GM21529 (cell line): ENCODE measurements around the gene DENR.
"Not testable (repeated sequence)": the region's sequence is repeated elsewhere in the genome, so short reads cannot be mapped to it uniquely, and the experiment has no call there.

ENCODE experiments used
- ATAC-seq: cut with Tn5 transposase; IDR thresholded peaks from one replicate; pipeline ENCODE4 v1.9.1; 2021; ENCODE audit not compliant: unreplicated experiment

The DENR gene

DNA sequence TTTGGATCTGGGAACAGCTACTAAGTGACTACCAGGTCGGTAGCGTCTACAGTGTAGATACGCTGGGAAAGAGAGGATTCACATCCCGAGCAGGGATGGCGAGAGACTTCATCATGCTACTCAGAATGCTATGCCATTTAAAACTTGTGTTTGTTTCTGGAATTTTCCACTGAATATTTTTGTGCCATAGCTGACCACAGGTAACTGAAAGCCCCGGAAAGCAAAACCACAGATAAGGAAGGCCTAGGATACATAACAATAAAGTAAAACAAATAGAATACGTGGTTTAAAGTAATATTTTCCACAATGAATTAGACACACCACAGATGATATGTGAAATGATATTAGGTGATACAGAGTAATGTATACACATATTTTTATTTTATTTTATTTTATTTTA lies 14.1 kb upstream of the DENR start:
- ATAC-seq, result no peak

DNA sequence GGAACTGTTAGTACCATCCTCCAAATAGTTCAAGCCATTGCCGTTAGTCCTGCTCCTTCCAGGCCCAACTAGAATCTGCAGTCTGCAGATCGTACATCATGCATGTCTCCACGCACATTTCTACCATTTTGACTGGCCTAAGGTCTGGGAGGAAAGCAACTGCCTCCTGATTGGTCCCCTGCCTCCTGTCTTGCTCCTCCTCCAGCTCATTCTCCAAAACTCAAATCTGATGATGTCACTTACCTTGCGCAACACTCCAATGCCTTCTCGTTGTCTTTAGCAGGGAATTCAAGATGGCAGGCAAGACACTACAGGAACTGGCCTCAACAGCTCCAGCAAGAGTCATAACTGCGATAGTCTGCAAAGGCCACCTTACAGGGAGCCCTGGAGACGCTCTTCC lies 12.3 kb upstream of the DENR start:
- ATAC-seq, result no peak

DNA sequence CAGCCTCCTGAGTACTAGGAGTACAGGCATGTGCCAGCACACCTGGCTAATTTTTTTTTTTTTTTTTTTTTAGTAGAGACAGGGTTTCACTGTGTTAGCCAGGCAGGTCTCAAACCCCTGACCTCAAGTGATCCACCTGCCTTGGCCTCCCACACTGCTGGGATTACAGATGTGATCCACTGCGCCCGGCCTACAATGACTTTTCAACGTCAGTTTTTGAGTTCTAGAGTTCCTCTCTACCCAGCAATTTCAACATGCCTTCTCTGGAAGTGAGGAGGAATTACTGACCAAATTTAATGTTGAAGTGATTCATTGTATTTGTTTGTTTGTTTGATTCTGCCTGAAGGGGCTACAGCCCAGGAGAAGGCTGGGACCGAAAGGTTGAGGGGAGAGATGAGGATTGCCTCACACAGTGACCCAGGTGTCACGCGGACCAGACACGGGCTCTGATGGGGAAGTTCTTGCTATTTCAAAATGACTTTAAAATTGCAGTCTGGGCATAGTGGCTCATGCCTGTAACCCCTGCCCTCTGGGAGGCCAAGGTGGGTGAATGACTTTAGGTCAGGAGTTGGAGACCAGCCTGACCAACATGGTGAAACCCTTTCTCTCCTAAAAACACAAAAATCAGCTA lies 8.6 kb upstream of the DENR start:
- ATAC-seq, result no peak

DNA sequence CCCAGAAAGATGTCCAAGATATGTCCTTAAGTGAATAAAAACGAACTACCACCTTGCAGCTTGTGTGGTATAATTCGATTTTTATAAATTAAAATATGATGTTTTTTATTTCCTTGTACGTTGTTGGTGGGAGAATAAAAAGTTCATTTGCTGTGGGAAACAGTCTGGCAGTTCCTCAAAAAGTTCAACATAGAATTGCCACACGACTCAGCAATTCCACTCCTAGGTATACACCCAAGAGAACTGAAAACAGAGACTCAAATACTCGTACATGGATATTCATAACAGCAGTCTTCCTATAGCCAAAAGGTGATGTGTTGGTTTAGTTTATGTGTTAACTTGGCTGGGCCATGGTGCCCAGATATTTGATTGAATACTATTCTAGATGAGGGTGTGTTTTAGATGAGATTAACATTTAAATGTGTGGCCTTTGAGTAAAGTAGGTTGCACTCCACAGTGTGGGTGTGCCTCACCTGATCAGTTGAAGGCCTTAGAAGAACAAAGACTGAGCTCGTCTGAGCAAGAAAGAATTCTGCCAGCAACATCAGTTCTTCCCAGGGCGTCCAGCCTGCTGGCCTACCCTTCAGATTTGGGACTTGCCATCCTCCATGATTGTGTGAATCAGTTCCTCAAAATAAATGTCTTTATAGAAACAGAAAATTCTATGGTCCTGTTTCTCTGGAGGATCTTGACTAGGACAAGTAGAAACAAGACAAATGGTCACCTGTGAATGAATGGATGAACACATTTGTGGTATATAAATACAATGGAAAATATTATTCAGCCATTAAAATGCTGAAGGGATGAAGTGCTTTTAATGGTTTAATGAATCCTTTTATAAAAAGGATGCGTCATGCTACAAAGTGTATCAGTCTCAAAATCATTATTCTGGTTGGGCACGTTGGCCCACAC lies 5.1 kb upstream of the DENR start:
- ATAC-seq, result no peak

DNA sequence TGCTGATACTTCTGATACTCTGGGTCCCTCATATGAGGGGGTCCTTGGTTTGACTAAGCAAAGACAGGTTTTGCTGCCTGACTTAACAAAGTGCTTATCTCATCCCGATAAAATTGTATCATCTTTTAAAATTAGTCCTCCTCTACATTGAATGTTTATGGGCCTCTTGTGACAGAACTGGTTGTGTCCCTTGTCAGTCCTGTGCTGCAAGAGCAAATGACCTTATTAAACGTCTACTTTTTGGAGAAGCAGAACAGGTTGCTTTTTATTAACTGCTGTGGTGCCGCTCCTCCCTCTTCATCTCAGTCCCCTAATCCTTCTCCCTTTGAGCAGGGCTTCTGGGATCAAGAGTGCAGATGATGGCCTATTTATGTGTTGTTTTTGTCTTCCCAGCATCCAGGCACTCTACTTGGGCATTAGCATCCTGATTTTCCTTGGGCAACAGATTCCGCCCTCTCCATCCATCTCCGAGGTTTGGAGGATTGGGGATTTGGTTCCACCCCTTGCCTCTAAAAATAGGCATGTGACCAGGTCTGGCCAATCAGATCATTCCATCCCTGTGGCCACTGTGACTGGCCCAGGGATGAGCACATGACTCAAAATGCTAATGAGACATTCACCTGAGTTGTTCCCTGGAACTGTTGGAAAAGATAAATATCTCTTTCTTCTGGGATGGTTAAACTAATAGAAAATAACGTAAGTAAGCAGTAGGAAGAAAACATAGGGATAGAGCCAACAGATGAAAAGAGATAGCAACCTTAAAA lies 2.9 kb upstream of the DENR start:
- no peak for ATAC-seq

DNA sequence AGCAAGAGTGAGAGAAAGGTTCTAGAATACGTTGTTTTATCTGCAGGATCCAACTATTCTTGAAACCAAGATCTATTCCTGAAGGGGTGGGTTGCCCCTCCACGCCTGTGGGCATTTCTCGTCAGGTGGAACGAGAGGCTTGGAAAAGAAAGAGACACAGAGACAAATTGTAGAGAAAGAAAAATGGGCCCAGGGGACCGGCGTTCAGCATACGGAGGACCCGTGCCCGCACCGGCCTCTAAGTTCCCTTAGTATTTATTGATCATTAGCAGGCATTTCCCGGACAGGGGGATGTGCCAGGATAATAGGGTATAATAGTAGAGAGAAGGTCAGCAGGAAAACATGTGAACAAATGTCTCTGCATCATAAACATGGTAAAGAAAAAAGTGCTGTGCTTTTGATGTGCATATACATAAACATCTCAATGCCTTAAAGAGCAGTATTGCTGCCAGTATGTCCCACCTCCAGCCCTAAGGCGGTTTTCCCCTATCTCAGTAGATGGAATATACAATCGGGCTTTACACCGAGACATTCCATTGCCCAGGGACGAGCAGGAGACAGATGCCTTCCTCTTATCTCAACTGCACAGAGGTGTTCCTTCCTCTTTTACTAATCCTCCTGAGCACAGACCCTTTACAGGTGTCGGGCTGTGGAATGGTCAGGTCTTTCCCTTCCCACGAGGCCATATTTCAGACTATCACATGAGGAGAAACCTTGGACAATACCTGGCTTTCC lies 1.7 kb upstream of the DENR start:
- ATAC-seq, result not testable (repeated sequence)

DNA sequence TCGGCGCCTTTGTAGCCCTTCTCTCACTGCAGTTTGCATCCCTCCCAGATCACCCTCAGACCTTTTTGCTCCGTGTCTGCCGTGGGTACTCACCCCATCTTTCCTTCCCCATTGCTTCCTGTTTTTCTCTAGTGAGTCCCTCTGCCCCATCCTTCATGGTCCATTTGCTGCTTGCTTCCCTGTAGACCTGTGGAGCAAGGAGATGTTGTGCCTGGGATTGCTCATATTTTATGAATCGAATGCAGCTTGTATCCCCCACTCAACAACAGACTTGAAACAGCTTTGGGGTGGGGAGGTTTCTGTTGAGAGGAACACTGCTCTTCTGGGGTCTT lies 661 bp downstream of the DENR start:
- no peak for ATAC-seq

DNA sequence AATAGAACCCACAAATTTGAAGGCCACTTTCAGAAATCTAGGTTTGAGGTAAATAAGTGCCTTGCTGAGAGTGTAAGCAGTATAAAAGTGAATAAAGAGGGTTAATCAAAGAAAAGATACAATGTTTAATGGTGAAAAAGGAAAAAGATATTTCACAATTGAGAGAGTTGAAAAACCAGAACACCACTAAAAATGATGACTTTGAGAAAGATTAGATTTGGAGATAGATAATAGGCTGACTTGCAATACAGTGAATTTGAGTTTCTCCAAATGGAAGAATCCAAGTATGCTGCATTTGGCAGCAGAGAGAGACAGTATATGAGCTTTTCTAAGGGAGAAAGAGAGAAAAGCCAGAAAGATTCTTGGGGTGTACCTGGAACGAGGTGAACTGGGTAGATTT lies 2.2 kb downstream of the DENR start:
- no peak for ATAC-seq

DNA sequence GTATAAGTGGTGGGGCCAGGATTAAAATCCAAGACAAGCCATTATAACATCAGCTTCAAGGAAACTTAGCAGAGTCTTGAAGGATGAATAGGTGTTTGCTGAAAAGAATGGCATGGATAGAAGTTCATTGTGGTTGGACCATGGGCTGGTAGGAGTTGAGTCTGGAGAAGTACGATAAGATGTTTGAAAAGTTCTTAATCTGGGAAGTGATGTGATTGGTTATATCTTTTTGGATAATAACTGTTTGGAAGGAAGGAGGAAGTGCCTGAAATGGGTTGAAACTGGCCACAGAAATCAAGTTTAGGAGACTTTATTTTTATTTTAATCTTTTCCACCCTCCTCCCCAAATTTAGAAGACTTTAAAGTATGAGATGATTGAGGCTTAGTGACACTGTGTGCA lies 4.9 kb downstream of the DENR start:
- no peak for ATAC-seq

DNA sequence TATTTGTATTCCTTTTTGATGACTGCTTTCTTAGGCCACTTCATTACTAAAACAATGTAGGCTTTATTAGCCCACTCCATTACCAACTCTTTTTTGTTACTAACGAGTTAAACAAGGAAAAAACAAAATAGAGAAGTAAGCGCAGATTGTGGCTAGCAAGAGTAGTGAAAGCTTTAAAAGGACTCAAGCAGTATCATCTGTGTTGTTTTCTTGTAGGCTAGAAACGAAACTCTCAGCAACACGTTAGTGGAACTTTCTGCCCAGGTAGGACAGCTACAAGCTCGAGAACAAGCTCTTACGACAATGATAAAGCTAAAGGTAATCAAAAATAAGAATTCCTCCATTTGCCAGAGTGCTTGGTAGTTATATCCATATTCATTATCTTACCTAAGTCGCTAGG lies 32.9 kb downstream of the DENR start:
- peak; percentile 44 for ATAC-seq

DNA sequence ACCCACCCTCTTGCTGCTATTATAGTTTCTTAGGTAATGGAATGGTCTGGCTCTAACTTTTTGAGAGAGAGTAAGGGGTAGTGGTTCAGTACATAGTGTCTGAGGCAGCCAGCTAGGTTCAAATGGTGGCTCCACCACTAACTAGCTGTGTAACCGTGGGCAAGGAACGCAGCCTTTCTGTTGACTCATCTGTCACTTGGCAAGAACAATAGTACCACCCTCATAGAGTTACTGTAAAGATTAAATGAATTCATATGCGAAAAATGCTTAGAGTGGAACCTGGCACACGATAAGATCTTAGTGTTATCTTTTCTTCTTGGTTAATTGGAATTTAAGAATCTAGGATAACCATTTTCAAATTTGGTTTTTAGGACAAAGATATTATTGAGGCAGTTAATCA lies 35.8 kb downstream of the DENR start:
- ATAC-seq, result no peak

DNA sequence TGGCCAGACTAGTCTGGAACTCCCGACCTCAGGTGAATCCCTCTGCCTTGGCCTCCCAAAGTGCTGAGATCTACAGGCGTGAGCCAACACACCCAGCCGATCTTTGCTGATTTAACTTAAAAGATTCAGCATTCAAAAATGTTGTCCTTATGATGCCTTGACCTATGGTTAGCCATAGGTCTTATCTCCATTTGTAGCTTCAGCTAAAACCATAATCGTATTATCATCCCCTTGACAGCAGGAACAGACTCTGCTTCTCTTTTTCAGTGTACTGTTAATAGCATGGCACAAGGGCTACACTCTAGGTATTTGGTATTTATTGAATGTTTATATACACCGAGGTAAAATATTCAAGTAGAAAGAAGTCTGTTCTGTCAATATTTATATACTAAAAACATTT lies 37.0 kb downstream of the DENR start:
- no peak for ATAC-seq

DNA sequence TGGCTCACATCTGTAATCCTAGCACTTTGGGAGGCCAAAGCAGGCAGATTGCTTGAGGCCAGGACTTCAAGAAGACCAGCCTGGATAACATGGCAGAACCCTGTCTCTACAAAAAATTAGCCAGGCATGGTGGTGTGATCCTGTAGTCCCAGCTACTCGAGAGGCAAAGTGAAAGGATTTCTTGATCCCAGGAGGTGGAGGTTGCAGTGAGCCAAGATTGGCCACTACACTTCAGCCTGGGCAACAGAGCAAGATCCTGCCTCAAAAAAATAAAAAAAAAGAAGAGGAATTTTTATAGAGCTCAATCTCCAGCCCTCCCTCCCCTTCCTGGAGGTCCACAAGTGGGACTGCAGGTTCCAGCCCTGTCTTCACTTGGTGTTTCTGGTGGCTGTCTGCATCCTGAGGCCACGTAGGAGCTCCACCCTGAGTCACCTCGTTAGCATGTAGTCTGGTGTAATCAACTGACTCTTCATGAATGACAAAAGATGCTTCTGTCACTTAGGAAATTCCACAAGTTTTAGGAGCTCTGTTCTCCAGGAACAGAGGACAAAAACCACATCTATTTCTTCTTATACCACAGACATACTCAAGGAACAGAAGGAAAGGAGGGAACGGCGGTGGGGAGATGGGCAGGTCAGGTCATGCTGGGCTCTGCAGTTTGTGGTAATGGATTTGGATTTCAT lies 37.9 kb downstream of the DENR start:
- no peak for ATAC-seq

DNA sequence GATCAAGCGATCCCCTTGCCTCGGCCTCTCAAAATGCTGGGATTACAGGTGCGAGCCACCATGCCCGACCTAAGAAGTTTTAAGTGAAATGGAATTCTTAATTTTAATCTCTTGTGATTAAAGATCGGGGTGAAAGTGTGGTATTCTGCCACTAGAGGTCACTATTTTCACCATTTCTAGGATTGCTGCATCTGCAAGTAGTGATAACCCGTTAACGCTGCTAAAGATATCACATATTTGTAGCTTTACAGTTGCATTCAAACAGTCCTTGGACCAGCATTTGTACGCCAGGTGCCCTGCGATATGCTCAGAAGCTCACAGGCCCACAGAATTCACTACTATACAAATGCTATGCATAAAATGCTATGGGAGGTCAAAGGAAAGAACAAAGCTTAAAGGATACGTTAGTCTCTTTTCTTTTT lies 41.1 kb downstream of the DENR start:
- no peak for ATAC-seq

DNA sequence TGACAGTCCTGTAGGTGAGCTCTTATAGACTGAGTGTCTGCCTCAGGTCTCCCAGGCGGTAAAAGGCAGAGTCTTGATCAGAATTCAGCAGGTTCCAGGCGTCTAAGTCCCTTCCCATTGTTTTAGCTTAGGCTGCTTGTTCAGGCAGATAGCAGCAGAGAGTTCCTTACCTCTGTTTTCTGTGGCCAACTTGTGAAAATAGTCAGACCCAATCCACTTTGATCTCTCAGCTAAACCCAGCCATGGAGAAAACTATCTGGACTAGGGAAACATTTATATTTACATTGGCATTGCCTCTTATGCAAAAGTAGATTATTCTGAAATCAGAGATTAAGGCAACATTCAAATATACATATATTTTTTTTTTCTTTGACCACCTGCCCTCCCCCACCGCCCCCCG lies 43.2 kb downstream of the DENR start:
- no peak for ATAC-seq

DNA sequence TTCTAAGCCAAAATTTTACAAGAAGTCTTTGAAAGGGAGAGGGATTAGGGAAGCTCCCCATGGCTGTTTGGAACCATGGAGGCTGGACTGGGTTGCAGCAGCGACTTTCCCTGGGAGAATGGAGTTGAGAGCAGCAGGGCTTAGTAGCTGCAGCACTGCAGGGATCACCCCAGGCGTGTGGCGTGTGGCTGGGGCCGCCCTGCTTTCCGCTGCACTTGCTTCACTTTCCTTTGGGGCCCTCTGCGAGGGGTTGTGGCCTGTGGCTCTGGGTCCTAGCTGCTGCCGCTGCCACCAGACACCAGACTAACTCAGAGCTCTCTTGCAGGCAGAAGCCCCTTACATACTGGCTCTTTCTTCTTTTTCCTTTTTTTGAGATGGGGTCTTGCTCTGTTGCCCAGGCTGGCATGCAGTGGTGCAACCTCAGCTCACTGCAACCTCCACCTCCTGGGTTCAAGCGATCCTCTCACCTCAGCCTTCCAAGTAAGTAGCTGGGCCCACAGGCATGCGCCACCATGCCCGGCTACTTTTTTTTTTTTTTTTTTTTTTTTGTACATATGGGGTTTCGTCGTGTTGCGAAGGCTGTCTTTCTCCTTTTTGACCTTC lies 47.1 kb downstream of the DENR start:
- ATAC-seq, result no peak

DNA sequence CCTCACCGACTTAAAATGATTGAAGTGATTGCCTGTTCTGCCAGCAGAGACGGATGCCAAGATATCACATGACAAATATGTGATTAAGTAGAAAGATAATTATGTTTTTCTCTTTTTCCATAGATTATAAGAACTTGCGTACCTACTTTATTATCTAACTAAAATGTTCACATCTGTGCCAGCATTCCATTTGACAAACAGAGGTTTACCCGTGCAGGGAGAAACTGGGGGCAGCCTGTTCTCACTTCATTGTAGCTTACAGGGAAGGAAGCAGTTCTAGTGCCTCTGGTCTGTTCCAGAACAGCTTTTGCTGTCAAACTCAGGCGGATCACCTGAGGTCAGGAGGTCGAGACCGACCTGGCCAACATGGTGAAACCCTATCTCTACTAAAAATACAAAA lies 51.3 kb downstream of the DENR start:
- ATAC-seq, result no peak

DNA sequence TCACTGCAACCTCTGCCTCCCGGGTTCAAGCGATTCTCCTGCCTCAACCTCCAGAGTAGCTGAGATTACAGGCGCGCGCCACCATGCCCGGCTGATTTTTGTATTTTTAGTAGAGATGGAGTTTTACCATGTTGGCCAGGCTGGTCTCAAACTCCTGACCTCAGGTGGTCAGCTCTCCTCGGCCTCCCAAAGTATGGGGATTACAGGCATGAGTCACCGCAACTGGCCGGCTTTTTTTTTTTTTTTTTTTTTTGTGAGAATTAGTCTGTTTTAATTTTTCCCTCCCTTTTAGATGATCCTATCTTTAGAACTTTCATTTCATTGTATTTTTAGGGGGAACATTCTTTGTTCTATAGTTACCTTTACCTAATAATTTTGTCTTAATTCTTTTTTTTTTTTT lies 52.3 kb downstream of the DENR start:
- ATAC-seq, result not testable (repeated sequence)

DNA sequence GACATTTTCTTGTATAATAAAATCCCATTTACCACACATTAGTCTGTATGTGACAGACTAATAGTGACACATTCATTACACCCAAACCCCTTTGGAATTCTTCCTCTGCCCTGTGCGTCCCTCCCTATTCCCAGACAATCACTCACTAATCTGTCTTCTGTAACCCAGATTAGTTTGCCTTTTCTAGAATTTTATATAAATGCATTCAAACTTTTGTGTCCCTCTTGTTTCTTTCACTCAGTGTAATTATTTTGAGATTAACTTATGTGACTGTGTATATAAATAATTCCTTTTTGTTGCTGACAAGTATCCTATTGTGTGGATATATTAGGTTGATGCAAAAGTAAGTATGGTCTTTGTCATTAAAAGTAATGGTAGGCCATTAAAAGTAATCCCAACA lies 55.0 kb downstream of the DENR start:
- ATAC-seq, result no peak

DNA sequence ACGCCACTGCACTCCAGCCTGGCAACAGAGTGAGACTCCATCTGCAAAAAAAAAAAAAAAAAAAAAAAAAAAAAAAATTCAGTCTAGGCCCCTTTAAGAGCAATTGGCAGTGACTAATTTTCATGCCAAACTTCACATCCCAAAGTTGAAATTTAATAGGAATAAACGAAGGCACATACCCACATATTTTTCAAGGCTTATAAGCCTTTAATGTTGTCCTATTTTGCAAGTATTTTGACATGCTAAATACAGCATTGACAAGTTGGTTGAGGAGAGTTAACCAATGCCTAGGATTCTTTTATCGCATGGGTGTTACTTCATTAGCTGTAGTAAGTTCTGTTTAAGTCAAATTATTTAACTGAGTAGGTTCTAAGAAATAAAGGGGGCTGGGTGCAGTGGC lies 59.2 kb downstream of the DENR start:
- no peak for ATAC-seq
